ENCODE measurements around the gene CEMIP. TPM values are rescaled to one million over a fixed set of nuclear protein-coding genes. Genes with fewer than 3 reads are reported as not detected.

Gene CEMIP
- total RNA-seq, 1 experiment from 2014 or later: 7.3 TPM

Small RNA genes within 50 kb of the gene (small RNA-seq; reads per million reads assigned to genes)
- gene MIR4514 (not detected), gene MIR549A (not detected)

Other genes starting within 250 kb of the CEMIP start
- gene ABHD17C, start 84.1 kb upstream of the CEMIP start, total RNA-seq (2014; rRNA removed; shearing (Covaris generic)): 14.9 and 19.1 TPM in 2 replicates
- gene MESD, start 210.4 kb downstream of the CEMIP start, total RNA-seq (2014; rRNA removed; shearing (Covaris generic)): 15.5 and 18.1 TPM in 2 replicates
- gene TLNRD1, start 221.6 kb downstream of the CEMIP start, total RNA-seq (2014; rRNA removed; shearing (Covaris generic)): 64.1 and 67.1 TPM in 2 replicates

Data from HT-29 (cell line).